ENCODE measurements around the gene TMEM273. TPM values are rescaled to one million over a fixed set of nuclear protein-coding genes. Genes with fewer than 3 reads are reported as not detected.

The TMEM273 gene
- total RNA-seq, 2 donors from 2014 or later, result 14.6 to 29.5 TPM

DNA sequence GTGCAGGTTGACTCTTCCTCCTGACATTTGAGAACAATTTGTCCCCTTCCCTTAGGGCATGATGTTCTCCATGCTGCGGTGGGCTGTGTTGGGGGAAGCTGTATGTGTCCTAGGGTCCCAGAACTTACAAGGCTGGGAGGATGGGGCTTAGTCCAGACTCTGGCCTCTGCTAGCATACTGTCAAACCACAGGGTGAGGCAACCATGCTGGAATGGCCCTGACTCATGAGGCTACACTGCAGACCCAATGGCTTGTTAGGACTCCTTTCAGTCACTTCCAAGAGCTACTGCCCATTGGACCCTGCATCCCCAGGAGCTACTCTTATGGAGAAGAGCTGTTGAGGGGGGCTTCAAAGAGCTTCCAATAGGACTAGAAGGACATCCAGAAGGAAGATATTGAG is 34.2 kb downstream of the TMEM273 start:
- ATAC-seq, result no peak
- intact Hi-C loops (cut with DNase I), result loop anchor here (10.0 kb wide), 2 partner anchors 489 to 599 kb away; no protein-coding TSS in a partner anchor

DNA sequence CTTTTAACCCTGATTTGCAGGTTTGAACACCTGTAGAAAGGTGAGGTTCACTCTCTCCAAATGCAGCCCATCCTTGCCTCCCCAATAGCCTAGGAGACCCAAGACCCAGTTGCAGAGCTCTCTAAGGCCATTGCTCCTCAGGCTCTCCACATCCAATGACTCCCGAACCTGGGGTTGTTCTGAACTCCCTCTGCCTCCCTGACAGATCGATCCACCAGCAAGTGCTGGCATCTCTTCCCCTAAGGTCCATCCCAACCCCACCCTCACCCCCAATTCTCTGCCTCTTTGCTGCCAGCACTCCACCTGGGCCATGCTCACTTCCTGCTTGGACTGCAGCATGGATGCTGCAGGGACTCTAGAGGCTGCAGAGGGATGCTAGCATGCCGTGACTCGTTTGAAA is 35.1 kb downstream of the TMEM273 start:
- no peak for ATAC-seq
- DNase-seq, result no peak
- intact Hi-C loops (cut with DNase I), result loop anchor here (10.0 kb wide), 2 partner anchors 488 to 598 kb away; no protein-coding TSS in a partner anchor

More for the DNA sequence above, 34.2 kb downstream of the TMEM273 start:
- DNase-seq, result no peak

DNA sequence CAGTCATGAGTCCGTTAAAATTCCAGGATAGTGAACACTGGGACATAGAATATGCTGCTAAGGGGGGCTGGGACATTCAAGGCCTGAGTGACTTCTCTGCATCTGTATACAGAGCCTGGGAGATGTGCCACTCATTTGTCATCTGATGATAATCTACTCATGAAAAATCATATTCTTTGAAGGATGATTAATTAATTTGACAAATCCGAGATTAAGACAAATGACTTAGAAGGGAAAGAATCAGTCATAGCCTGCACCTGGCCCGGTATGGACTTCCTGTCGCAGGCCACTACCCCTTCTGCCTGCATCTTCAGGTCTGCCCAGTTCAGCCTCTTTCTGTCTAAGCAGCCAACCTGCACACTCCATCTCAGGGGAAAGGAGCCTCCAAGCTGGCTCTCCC is 35.5 kb downstream of the TMEM273 start:
- DNase-seq (no peak), ATAC-seq (no peak)
- intact Hi-C loops (cut with DNase I), result loop anchor here (10.0 kb wide), 2 partner anchors 488 to 598 kb away; no protein-coding TSS in a partner anchor

DNA sequence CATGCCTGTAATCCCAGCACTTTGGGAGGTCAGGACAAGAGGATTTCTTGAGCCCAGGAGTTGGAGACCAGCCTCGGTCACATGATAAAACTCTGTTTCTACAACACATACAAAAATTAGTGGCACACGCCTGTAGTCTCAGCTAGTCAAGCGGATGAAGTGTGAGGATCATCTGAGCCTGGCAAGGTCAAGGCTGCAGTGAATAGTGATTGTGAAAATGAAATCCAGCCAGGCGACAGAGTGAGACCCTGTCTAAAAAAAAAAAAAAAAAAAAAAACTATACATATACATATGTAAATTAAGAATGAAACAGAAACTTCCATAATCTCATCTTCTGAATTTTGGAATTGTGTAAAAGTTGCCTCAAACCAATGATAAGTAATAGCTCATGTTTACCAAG is 36.2 kb downstream of the TMEM273 start:
- intact Hi-C loops (cut with DNase I), result loop anchor here (10.0 kb wide), 2 partner anchors 487 to 597 kb away; no protein-coding TSS in a partner anchor
- ATAC-seq (no peak), DNase-seq (no peak)

DNA sequence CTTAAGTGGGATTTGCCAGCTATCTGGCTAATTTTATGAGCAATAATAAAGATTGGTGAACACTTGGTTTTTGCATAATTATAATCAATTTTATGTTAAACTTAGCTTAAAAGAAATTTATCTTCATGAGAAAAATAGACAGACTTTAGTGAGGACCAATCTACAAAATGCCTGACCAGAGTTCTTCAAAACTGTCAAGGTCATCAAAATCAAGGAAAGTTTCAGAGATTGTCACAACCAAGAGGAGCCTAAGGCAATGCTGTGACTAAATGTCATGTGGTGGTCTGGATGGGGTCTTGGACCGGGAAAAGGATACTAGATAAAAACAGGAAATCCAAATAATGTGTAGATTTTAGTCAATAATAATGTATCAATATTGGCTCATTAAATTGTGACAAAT is 36.7 kb downstream of the TMEM273 start:
- no peak for ATAC-seq
- intact Hi-C loops (cut with DNase I), result loop anchor here (10.0 kb wide), 2 partner anchors 487 to 597 kb away; no protein-coding TSS in a partner anchor
- DNase-seq, result no peak

DNA sequence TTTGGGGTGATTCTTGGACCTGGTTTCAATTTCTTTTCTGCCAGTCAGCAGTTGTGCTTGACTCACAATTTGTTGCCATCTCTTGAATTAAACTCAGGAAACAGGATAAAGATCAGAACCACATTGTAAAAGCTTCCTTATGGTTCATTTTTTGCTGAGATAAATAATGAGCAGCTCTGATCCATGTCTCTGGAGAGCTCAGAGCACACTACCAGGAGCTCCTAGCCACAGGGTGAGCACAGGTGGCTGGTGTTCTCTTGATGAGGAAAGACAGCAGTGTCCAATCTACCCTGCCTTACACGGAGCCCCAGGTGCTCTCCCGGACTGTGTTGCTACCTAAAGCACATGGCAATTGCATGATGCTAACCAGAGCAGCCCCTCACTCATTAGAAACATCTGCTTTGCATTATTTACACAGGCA is 37.2 kb downstream of the TMEM273 start:
- intact Hi-C loops (cut with DNase I), result loop anchor here (10.0 kb wide), 2 partner anchors 486 to 596 kb away; no protein-coding TSS in a partner anchor
- ATAC-seq (no peak), DNase-seq (no peak)

DNA sequence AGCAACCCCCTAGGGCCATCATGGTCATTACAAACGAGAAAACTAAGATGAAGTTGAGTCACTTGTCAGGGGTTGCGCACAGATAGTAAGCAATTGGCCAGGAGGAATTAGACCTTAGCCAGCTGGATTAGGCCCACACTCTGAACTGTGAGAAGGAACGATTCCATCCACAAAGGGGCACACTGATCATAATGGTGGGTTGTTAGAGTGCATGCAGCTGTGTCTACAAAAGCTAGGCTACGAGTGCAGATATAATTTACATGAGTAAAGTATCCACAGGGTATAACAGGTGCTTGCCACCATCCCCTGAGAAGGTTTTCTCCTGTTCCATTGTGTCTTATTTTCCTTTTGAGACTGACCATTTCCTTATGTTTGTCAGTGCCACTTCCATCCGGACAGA is 37.8 kb downstream of the TMEM273 start:
- ATAC-seq, result peak in 1 of 2 donors; percentile 41
- intact Hi-C loops (cut with DNase I), result loop anchor here (10.0 kb wide), 2 partner anchors 486 to 596 kb away; no protein-coding TSS in a partner anchor
- no peak for DNase-seq

DNA sequence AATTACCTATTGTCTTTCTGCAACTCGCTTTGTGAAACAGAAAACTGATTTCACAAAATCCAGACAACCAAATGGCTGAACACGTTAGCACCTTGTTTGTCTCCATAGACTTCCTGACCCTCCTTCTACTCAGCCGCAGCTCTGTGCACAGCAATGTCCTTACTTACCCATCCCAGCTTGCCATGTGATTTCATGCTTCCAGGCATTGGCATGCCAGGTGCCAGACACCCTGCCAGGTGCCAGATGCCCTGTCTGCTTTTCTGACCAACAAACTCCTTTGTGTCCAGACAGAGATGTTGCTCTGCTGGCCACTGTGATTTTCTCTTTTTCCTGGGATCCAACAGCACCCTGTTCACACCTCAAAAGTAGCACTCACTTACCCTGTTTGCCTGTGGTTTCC is 38.3 kb downstream of the TMEM273 start:
- ATAC-seq (no peak), DNase-seq (no peak)
- intact Hi-C loops (cut with DNase I), result loop anchor here (10.0 kb wide), 2 partner anchors 485 to 595 kb away; no protein-coding TSS in a partner anchor

DNA sequence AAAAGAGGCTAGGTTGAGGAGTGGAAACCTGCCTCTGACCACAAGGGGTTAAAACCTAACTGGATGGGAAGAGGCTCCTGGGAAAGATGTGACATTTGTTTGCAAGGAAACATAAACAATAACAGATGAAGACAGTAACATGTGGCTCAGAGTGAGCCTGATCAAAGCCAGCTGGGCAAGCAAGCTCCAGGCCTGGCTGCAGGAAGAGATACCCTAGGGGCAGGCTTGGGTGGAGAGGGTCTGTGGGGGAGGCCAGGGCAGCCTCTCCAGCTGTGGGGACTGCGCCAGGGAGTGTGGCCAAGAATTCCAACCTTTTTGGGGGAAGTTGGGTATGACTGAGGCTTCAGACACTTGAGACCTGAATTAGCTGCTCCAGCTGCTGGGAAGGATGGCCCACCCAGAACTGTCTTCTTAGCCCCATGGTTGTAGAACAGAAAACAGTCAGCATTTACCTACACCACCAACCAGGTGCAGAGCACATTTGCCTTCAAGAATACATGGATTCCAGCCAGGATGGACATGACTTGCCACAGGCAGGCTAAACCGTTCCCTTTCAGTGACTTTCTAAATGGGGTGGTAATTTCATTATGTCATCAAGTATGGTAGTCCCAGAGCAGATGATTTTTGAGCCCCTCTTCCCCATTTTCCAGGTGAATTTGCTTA is 44.0 kb downstream of the TMEM273 start:
- ATAC-seq (no peak), DNase-seq (no peak)
- intact Hi-C loops (cut with DNase I), result no loop called here

DNA sequence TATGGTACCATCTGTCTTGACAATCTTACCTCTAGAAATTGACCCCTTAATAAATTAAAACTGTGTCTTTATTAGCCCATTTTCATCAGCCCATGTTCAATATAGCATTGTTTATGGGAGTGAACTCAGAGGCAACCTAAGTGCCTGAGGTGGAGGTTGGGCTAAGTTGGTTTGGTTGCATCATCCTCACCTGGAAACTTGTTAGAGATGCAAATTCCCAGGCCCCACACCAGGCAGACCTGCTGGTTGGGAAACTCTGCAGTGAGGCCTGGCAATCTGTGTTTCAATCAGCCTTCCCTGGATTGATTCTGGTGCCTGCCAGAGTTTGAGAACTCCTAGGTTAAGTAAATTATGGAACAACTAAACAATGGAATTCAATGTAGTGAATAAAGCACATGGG is 44.9 kb downstream of the TMEM273 start:
- intact Hi-C loops (cut with DNase I), result no loop called here
- no peak for DNase-seq
- no peak for ATAC-seq

DNA sequence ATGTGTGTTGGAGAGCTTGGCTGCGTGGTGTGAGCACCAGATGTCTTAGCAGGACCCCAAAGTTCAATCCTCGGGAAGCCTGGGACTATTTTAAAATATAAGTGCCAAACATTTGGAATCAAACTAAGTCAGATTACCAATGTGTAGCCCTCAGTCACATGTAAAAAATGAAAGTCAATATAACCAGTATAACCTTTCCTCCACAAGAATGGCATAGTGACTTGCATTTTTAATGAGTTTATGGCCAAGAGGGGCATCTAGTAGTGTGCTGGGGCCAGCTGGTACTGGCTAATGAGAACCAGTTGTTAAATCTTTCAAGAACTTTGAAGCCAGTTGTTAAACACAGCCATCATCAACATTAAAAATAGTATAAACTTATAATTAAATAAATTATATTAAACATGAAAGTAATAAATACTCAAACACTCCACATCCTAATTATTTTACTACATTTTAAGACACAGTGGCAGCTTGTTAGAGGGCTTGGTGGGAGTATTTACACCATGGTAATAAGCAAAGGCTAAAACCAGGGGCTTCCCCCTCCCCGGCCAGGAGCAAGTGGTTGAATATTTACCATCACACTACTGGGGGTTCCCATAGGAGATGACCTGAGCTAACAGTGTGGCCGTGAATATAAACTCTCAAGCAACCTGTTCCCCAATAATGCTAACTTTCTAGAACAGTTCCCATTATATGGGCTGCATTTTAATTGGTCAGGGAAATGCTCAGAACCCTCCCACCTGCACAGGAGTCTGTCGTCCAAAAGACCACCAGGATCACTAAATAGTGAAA is 46.5 kb downstream of the TMEM273 start:
- ATAC-seq (no peak), DNase-seq (no peak)
- intact Hi-C loops (cut with DNase I), result no loop called here

DNA sequence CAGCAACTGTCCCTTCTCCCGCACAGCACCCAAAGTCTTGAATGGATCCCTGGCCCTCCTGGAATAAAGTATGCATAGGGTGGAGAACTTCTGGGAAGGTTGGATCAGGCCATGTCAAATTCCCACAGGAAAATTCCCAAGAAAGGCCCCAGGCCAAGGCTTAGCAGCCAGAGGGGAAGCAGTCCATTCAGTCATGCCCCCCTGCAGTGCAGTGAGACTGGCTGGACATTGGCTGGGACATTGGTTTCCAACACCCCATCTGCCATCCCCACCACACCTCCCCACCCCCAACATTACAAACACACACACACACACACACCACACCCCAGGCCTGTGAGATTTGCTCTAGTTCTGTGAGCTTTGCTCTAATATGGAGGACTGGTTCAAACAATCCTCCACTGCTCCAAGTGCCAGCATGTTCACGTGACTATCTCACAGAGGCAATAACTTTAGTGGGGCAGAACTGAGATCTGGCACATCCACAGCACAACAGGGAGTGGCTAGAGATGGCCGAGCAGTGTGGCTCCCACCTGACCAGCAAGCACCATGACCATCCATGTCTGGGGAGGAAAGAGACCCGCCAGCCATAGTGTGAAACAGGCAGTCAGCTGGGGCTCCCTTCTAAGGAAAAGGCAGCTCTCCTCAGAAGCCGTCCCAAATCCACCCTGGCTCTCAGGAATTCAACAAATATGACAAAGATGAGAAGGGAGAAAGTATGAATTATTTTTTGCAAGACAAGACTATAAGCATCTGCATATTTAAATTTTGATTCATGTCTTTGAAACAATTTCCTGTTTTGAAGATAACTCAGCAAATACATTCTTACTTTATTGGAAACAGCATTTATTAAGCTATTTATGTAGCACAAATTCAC is 47.6 kb downstream of the TMEM273 start:
- ATAC-seq, result no peak
- intact Hi-C loops (cut with DNase I), result no loop called here
- no peak for DNase-seq

DNA sequence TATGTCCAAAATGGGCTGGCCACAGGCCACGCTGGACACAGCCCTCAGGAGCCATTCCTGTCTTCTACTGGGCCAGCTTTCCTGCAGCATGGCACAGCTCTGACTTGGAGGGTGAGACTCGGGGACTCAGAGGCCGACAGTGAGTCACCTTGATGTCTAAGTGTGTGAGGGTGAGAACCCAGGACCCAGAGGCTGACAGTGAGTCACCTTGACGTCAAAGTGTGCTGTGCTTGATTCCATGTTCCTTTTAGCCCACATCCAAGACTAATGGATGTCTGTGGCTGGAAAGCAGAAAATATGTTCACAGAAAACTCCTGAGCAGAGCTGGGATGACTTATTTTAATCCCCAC is 48.4 kb downstream of the TMEM273 start:
- ATAC-seq (peak in 1 of 2 donors; percentile 74), DNase-seq (no peak)
- intact Hi-C loops (cut with DNase I), result no loop called here

DNA sequence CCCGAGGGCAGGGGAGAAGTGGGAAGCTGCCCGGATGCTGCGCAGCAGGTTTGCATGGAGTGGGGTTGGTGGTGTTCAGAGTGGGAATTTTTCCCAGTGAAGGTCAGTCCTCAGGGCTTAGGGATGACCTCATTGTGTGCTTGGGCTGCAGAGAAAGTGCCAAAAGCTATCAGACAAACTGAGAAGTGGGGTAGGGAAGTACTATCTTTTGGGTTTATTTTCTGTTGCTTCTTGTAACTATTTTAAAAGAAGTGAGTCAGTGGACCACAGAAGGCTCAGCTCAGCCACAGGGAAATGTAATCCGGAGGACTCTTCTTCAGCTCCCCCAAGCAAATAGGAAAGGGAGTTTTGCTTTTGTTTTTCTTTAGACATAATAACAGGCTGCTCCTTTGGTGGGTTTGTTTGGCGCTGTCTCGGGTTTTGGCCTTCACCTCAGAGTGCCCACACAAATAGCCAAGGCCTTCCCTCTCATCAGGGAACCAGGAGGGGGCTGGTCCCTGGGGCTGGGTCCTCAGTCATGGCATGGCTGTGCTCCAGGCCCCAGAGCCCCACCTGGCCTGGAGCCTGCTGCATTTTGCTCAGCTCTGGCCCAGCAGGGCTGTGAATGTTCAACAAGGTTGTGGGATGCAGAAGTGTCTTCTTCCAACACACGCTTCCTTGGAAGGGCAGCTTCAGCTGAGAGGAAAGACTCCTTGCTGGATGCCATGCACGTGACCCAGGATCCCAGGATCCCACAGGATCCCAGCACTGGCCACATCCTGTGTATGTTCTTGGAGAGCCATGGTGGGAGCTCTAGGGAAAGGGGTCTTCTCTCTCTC is 49.0 kb downstream of the TMEM273 start:
- DNase-seq (no peak), ATAC-seq (peak; percentile 72 to 86)
- intact Hi-C loops (cut with DNase I), result no loop called here

DNA sequence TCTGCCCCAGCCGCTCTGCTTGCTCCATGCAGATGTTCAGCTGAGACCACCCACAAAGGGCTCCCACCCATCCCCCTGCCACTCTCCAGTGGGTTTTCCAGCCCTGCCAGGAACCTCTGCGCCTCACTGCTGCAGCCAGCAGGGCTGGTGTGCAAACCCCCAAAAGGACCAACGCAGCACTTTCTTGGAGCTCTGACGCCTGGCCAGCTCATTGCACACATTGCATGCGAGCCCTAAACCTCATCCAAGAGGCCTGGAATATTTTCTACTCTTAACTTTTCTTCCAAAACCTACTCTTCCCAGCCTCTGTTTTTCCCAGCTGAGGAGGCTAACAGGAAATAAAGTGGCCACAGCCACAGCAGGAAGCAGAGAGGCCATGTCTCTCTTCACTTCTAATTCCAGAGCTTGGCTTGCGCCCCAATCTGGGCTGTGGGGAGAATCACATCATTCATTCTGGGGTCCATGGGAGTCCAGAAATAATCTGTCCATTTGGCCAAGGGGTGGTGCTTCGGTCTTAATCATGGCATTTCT is 49.8 kb downstream of the TMEM273 start:
- peak; percentile 37 to 67 for ATAC-seq
- DNase-seq, result peak; percentile 30
- intact Hi-C loops (cut with DNase I), result no loop called here

DNA sequence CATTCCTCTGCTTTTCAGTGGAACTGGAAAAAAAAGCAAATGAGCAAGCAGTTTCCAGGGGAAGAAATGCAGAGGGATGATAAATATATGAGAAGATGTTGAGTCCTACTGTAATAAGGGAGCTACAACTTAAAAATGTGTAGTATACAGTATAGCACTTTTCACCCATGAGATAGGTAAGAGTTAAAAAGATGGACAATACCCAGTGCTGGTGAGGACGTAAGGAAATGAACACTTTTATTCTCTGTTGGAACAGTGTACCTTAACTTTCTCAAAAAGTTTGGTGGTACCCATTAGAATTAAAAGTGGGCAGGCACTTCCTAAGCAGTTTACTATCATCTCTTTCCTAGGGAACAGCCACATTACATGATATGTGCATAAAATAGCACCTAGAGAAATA is 51.7 kb downstream of the TMEM273 start:
- intact Hi-C loops (cut with DNase I), result no loop called here
- ATAC-seq (no peak), DNase-seq (no peak)

DNA sequence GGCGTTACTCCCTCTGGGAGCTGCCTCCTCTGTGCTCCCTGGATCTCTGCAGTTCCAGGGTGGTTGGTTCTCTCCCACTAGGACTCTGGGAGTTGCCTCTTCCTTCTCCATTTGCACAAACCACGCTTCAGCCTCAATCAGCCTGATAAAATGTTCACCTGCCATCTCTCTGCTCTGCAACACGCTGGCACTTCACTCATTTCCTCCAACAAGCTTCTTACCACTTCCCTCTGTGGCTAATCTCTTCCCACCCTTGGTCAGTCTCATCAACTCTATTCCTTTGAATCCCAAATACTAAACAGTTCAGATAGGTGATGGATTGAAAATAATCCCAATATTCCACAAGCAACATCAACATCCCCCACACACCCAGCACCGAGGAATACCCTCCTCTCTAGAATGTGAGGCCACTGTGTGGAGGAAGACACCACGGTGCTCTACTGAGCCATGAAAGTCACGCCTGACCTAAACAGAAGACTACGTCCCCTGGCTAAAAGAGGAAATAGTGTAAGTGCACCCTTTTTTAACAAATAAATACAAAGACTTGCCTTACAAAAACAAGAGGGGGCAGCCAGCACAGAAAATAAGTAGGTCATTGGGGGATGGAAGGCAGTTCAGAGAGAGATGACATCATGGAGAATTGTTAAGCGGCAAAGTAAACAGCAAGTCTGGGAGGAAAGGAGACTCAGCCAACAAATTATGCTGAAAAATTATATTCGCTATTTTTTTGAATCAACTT is 52.4 kb downstream of the TMEM273 start:
- no peak for DNase-seq
- peak in 1 of 2 donors; percentile 5 for ATAC-seq
- intact Hi-C loops (cut with DNase I), result no loop called here

DNA sequence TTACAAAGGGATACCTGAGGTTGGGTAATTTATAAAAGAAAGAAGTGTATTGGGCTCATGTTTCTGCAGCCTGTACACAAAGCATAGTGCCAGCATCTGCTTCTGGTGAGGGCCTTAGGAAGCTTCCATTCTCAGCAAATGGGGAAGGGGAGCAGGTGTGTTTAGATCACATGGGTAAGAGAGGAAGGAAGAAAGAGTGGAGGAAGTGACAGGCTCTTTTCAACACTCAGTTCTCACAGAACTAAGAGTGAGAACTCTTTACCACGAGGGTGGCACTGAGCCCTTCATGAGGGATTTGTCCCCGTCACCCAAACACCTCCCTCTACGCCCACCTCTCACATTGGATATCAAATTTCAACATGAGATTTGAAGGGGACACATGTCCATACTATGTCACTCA is 53.9 kb downstream of the TMEM273 start:
- intact Hi-C loops (cut with DNase I), result no loop called here
- DNase-seq, result no peak
- ATAC-seq, result no peak

Data from left cardiac atrium (tissue), 4 donors.